BE2C (cell line): Measurements from ENCODE around the gene SNX24.

ENCODE experiments used
- DNase-seq: peaks from one replicate; pipeline ENCODE4 v3.0.0-alpha.2; 2020
- H3K27me3 ChIP-seq: fragments of 250-450 bp; sonication (Bioruptor Pico); 2 replicates; pipeline ENCODE4 v1.5.1; 2020; ENCODE audit warnings: mild to moderate bottlenecking
- H3K36me3 ChIP-seq: fragments of 250-450 bp; sonication (Bioruptor Pico); 2 replicates; pipeline ENCODE4 v1.5.1; 2020; ENCODE audit warnings: mild to moderate bottlenecking
- H3K4me1 ChIP-seq: fragments of 250-450 bp; sonication (Bioruptor Pico); 2 replicates; pipeline ENCODE4 v1.5.1; 2020
- H3K4me3 ChIP-seq: 2 replicates; pipeline ENCODE4 v1.5.1; 2011; ENCODE audit warnings: low read depth, low read length
- H3K9me3 ChIP-seq: fragments of 250-450 bp; sonication (Bioruptor Pico); 2 replicates; pipeline ENCODE4 v1.5.1; 2020
- CTCF ChIP-seq: IDR thresholded peaks from 2 replicates; pipeline ENCODE4 v1.5.1; 2012; ENCODE audit warnings: mild to moderate bottlenecking, low read depth, low read length

Gene SNX24

GRCh38 chr5:122985954-122986721 lies 140.7 kb downstream of the SNX24 start:
- DNase-seq = no peak
- Histone ChIP-seq H3K9me3 (no peaks in the 10 kb centered on the region), H3K4me1 (no peaks in the 10 kb centered on the region), H3K27me3 (no peaks in the 10 kb centered on the region), H3K4me3 (no peak overlapping the region), H3K36me3 (no peaks in the 10 kb centered on the region)
- no peak for TF ChIP-seq CTCF

GRCh38 chr5:122996091-122996490 lies 150.7 kb downstream of the SNX24 start:
- Histone ChIP-seq H3K4me1 (no peaks in the 10 kb centered on the region), H3K4me3 (no peak overlapping the region), H3K9me3 (no peaks in the 10 kb centered on the region), H3K27me3 (no peaks in the 10 kb centered on the region; the same call in 1 of the 2 replicates), H3K36me3 (no peaks in the 10 kb centered on the region)
- no peak for DNase-seq
- no peak for TF ChIP-seq CTCF

- Histone ChIP-seq H3K4me1 (no peaks in the 10 kb centered on the region), H3K27me3 (no peaks in the 10 kb centered on the region; the same call in 1 of the 2 replicates), H3K4me3 (no peak overlapping the region), H3K36me3 (no peaks in the 10 kb centered on the region), H3K9me3 (no peaks in the 10 kb centered on the region)
- no peak for TF ChIP-seq CTCF
- DNase-seq = no peak
These were observed 151.9 kb downstream of the SNX24 start for GRCh38 chr5:122997294-122997693.

- Histone ChIP-seq H3K4me1 (no peaks in the 10 kb centered on the region), H3K9me3 (no peaks in the 10 kb centered on the region), H3K36me3 (no peaks in the 10 kb centered on the region), H3K27me3 (no peaks in the 10 kb centered on the region), H3K4me3 (no peak overlapping the region)
- peak; percentile 82 for TF ChIP-seq CTCF
- peak; percentile 65 for DNase-seq
These were observed 154.6 kb downstream of the SNX24 start for GRCh38 chr5:122999947-123000563.

- no peak overlapping the region for H3K4me3 ChIP-seq
- no peak for TF ChIP-seq CTCF
These were observed 155.3 kb downstream of the SNX24 start for GRCh38 chr5:123000731-123001130.

GRCh38 chr5:123001808-123002207 lies 156.4 kb downstream of the SNX24 start:
- Histone ChIP-seq H3K36me3 (no peaks in the 10 kb centered on the region), H3K4me3 (no peak overlapping the region), H3K9me3 (no peaks in the 10 kb centered on the region), H3K4me1 (no peaks in the 10 kb centered on the region), H3K27me3 (no peaks in the 10 kb centered on the region)
- TF ChIP-seq CTCF = no peak
- DNase-seq = no peak

More at GRCh38 chr5:123000731-123001130, 155.3 kb downstream of the SNX24 start:
- H3K36me3 ChIP-seq = no peaks in the 10 kb centered on the region
- H3K27me3 ChIP-seq = no peaks in the 10 kb centered on the region
- no peaks in the 10 kb centered on the region for H3K4me1 ChIP-seq
- no peak for DNase-seq
- H3K9me3 ChIP-seq = no peaks in the 10 kb centered on the region
